ENCODE results near the gene ERH. TPM values are rescaled to one million over a fixed set of nuclear protein-coding genes. Genes with fewer than 3 reads are reported as not detected.
A peak's percentile ranks its signal among the peaks of the same experiment; 100 is the strongest.
"Not testable (repeated sequence)": the region's sequence is repeated elsewhere in the genome, so short reads cannot be mapped to it uniquely, and the experiment has no call there.

The ERH gene
- total RNA-seq, 2 donors from 2014 or later = 35.5 to 64.6 TPM

DNA sequence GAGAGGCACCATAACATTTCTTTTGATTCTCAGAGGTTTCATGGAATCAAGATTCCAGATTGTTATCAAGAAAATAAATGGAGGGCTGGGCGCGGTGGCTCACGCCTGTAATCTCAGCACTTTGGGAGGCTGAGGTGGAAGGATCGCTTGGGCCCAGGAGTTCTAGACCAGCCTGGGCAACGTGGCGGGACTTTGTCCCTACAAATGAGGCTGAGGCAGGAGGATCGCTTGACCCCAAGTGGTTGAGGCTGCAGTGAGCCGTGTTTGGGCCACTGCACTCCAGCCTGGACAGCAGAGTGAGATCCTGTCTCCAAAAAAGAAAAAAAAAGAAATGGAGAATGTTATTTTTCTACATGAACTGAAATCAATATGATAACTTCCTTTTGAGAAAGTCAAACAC is 1.7 kb upstream of the ERH start:
- WGBS, 2 donors = 50 to 53% methylated on average over 8 of the region's 8 CpGs
- peaks cover 53% of the 10 kb centered on the region for H3K4me1 ChIP-seq
- intact Hi-C loops (cut with DNase I) = no loop called here

DNA sequence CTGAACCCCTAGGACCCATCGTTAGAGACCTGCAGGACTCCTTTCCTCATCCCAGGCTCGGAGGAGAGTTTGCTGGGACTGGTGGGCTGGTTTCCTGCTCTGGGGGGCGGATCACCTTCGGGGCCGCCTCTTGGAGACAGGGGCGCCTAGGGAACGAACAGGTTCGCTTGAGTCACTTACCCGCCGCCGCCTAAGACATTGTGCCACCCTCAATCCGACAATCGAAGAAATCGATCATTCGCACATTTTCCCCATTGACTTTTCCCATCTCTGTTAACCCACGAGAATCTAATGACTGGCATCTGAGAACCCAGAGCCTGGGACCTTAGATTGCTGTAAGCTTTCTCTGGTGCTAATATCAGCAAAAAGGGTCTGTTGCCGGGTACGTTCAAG is 715 bp upstream of the ERH start:
- no peak for TF ChIP-seq POLR2A (IDR thresholded peaks at IDR 0.05)
- TF ChIP-seq, protein P1, sequence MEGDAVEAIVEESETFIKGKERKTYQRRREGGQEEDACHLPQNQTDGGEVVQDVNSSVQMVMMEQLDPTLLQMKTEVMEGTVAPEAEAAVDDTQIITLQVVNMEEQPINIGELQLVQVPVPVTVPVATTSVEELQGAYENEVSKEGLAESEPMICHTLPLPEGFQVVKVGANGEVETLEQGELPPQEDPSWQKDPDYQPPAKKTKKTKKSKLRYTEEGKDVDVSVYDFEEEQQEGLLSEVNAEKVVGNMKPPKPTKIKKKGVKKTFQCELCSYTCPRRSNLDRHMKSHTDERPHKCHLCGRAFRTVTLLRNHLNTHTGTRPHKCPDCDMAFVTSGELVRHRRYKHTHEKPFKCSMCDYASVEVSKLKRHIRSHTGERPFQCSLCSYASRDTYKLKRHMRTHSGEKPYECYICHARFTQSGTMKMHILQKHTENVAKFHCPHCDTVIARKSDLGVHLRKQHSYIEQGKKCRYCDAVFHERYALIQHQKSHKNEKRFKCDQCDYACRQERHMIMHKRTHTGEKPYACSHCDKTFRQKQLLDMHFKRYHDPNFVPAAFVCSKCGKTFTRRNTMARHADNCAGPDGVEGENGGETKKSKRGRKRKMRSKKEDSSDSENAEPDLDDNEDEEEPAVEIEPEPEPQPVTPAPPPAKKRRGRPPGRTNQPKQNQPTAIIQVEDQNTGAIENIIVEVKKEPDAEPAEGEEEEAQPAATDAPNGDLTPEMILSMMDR (IDR thresholded peaks at IDR 0.05) = no peak
- Histone ChIP-seq H3K4me1 (peaks cover 53% of the 10 kb centered on the region), H3K9me3 (no peaks in the 10 kb centered on the region), H3K27ac (peak overlapping the region; percentile 80 to 97 (median 88)), H3K36me3 (replicated peaks in 1 of 2; ENCODE audit: insufficient read depth in 1 of 2, low read depth in 2 of 2) (peaks cover 0 to 11% of the 10 kb centered on the region in 2 donors), H3K4me3 (peak overlapping the region; percentile 83 to 86), H3K27me3 (no peaks in the 10 kb centered on the region)
- WGBS, 2 donors = 0 to 1% methylated on average over 16 to 18 of the region's 18 CpGs
- DNase-seq = no peak
- intact Hi-C loops (cut with DNase I) = no loop called here
- ATAC-seq = no peak

More for the DNA sequence above, 1.7 kb upstream of the ERH start:
- Histone ChIP-seq H3K9me3 (no peaks in the 10 kb centered on the region), H3K4me3 (peak overlapping the region; percentile 83 to 86), H3K27ac (no peak overlapping the region), H3K36me3 (replicated peaks in 1 of 2; ENCODE audit: insufficient read depth in 1 of 2, low read depth in 2 of 2) (peaks cover 0 to 6% of the 10 kb centered on the region in 2 donors), H3K27me3 (no peaks in the 10 kb centered on the region)
- TF ChIP-seq POLR2A (IDR thresholded peaks at IDR 0.05) = no peak
- TF ChIP-seq, protein P1 (IDR thresholded peaks at IDR 0.05) = no peak
- no peak for DNase-seq
- no peak for ATAC-seq

DNA sequence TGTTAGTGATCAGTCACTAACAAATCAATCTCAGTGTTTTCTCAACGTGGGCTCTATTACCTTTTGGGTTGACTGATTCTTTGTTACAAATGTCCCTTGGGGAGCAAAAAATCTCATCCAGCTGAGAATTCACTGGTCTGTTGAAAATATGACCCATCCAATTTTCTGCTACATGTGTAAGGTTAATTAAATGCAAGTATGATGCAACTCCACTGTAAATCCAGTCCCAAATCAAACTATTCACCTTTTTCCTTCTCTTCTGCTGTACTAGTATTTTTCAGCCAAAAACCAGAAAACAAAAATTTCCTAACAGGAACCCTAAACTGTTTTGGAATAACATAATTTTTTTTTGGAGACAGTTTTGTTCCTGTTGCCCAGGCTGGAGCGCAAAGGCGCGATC is 2.2 kb downstream of the ERH start:
- intact Hi-C loops (cut with DNase I) = no loop called here
- Histone ChIP-seq H3K27me3 (no peaks in the 10 kb centered on the region), H3K27ac (no peak overlapping the region), H3K36me3 (replicated peaks in 1 of 2; ENCODE audit: insufficient read depth in 1 of 2, low read depth in 2 of 2) (peaks cover 8 to 21% of the 10 kb centered on the region in 2 donors), H3K4me3 (no peak overlapping the region), H3K4me1 (peaks cover 35% of the 10 kb centered on the region), H3K9me3 (no peaks in the 10 kb centered on the region)
- DNase-seq (no peak), ATAC-seq (no peak)
- 81% methylated on average over 4 of the region's 4 CpGs for WGBS, 2 donors
- no peak for TF ChIP-seq POLR2A (IDR thresholded peaks at IDR 0.05)
- TF ChIP-seq, protein P1 (IDR thresholded peaks at IDR 0.05) = no peak

DNA sequence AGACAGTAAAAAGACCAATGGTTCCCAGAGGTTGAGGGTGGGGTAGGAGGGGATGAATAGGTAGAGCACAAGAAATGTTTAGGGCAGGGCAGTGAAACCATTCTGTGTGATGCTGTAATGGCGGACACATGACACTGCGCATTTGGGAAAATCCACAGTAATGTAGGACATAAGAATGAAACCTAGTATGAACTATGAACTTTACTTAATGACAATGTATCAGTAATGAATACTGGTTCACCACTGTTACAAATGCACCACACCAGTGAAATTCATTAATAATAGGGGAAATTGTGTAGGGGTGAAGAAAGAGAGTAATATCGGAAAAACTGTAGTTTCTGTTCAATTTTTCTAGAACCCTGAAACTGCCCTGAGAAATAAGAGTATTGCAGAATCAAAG is 5.6 kb downstream of the ERH start:
- intact Hi-C loops (cut with DNase I) = no loop called here
- no peak for TF ChIP-seq POLR2A (IDR thresholded peaks at IDR 0.05)
- TF ChIP-seq, protein P1 (IDR thresholded peaks at IDR 0.05) = no peak
- WGBS, 2 donors = 75 to 92% methylated on average over 3 of the region's 3 CpGs
- ATAC-seq = no peak
- Histone ChIP-seq H3K4me3 (no peak overlapping the region), H3K27me3 (no peaks in the 10 kb centered on the region), H3K9me3 (no peaks in the 10 kb centered on the region), H3K27ac (no peak overlapping the region), H3K36me3 (replicated peaks in 1 of 2; ENCODE audit: insufficient read depth in 1 of 2, low read depth in 2 of 2) (peaks cover 8 to 23% of the 10 kb centered on the region in 2 donors), H3K4me1 (peaks cover 16% of the 10 kb centered on the region)
- no peak for DNase-seq

DNA sequence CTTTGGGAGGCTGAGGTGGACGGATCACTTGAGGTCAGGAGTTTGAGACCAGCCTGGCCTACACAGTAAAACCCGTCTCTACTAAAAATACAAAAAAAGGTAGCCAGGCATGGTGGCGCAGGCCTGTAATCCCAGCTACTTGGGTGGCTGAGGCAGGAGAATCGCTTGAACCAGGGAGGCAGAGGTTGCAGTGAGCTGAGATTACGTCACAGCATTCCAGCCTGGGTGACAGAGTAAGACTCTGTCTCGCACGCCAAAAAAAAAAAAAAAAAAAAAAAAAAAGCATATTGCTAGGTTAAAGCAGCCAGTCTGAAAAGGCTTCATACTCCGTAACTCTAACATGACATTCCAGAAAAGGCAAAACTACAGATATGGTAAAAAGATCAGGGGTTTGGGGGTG is 6.7 kb downstream of the ERH start:
- H3K27me3 ChIP-seq; H3K27ac ChIP-seq; H3K9me3 ChIP-seq; intact Hi-C loops (cut with DNase I); H3K4me3 ChIP-seq; H3K4me1 ChIP-seq; DNase-seq; ATAC-seq: not testable (repeated sequence)
- 88 to 91% methylated on average over 8 of the region's 8 CpGs for WGBS, 2 donors
- peaks cover 8 to 23% of the 10 kb centered on the region in 2 donors for H3K36me3 ChIP-seq (replicated peaks in 1 of 2; ENCODE audit: insufficient read depth in 1 of 2, low read depth in 2 of 2)
